Measurements from ENCODE around the gene ADGRG6.

Gene ADGRG6

GRCh38 chr6:142376800-142377496 lies 75.1 kb downstream of the ADGRG6 start:
- no peak for DNase-seq (ENCODE audit: low spot score)

- no peak for DNase-seq (ENCODE audit: low spot score)
These were observed 75.7 kb downstream of the ADGRG6 start for GRCh38 chr6:142377497-142377848.

- peak; percentile 39 for DNase-seq (ENCODE audit: low spot score)
These were observed 76.5 kb downstream of the ADGRG6 start for GRCh38 chr6:142378138-142378875.

GRCh38 chr6:142380626-142381025 lies 78.8 kb downstream of the ADGRG6 start:
- DNase-seq (ENCODE audit: low spot score): no peak

- no peak for DNase-seq (ENCODE audit: low spot score)
These were observed 79.4 kb downstream of the ADGRG6 start for GRCh38 chr6:142381181-142381580.

GRCh38 chr6:142381845-142382378 lies 80.1 kb downstream of the ADGRG6 start:
- peak; percentile 38 for DNase-seq (ENCODE audit: low spot score)

GRCh38 chr6:142384519-142385254 lies 82.9 kb downstream of the ADGRG6 start:
- peak; percentile 43 for DNase-seq (ENCODE audit: low spot score)

GRCh38 chr6:142385352-142385751 lies 83.5 kb downstream of the ADGRG6 start:
- DNase-seq (ENCODE audit: low spot score): no peak

GRCh38 chr6:142386657-142387056 lies 84.8 kb downstream of the ADGRG6 start:
- no peak for DNase-seq (ENCODE audit: low spot score)

- peak; percentile 38 for DNase-seq (ENCODE audit: low spot score)
These were observed 86.4 kb downstream of the ADGRG6 start for GRCh38 chr6:142387997-142388815.

- DNase-seq (ENCODE audit: low spot score): no peak
These were observed 93.5 kb downstream of the ADGRG6 start for GRCh38 chr6:142395266-142395665.

GRCh38 chr6:142395768-142396231 lies 94.0 kb downstream of the ADGRG6 start:
- DNase-seq (ENCODE audit: low spot score): no peak

GRCh38 chr6:142398353-142398752 lies 96.5 kb downstream of the ADGRG6 start:
- DNase-seq (ENCODE audit: low spot score): no peak

GRCh38 chr6:142399739-142400138 lies 97.9 kb downstream of the ADGRG6 start:
- DNase-seq (ENCODE audit: low spot score): no peak

- no peak for DNase-seq (ENCODE audit: low spot score)
These were observed 98.7 kb downstream of the ADGRG6 start for GRCh38 chr6:142400495-142400894.

- DNase-seq (ENCODE audit: low spot score): no peak
These were observed 100.0 kb downstream of the ADGRG6 start for GRCh38 chr6:142401838-142402237.

- DNase-seq (ENCODE audit: low spot score): no peak
These were observed 102.9 kb downstream of the ADGRG6 start for GRCh38 chr6:142404751-142405150.

GRCh38 chr6:142406131-142406530 lies 104.3 kb downstream of the ADGRG6 start:
- no peak for DNase-seq (ENCODE audit: low spot score)

GRCh38 chr6:142407685-142408273 lies 106.0 kb downstream of the ADGRG6 start:
- DNase-seq (ENCODE audit: low spot score): no peak

GRCh38 chr6:142408409-142408808 lies 106.6 kb downstream of the ADGRG6 start:
- DNase-seq (ENCODE audit: low spot score): no peak

- no peak for DNase-seq (ENCODE audit: low spot score)
These were observed 108.0 kb downstream of the ADGRG6 start for GRCh38 chr6:142409794-142410193.
